OCI-LY7 (cell line): Measurements from ENCODE around the gene CRNN. TPM values are rescaled to one million over a fixed set of nuclear protein-coding genes. Genes with fewer than 3 reads are reported as not detected.

ENCODE experiments used
- BruUV-seq: library from RNA; stranded (reverse); fragments of 400-500 nt; replicated peaks from 2 replicates; lab custom pipeline; 2021; lab: Mats Ljungman, UMichigan
- CTCF ChIA-PET: fragments of 300-600 bp; sonication (Branson Sonifier 250); formaldehyde crosslinking; loops from one replicate; lab custom pipeline; 2022; ENCODE audit warnings: antibody characterized with exemption; ENCODE audit not compliant: unreplicated experiment; lab: Charles Lee
- POLR2A ChIA-PET: fragments of 300-600 bp; sonication (Branson Sonifier 250); formaldehyde crosslinking; loops from one replicate; lab custom pipeline; 2022; ENCODE audit warnings: antibody characterized with exemption; lab: Charles Lee
- DNase-seq: peaks from one replicate; pipeline ENCODE4 v3.0.0-alpha.2; 2015; ENCODE audit warnings: low spot score
- H2AFZ ChIP-seq: fragments of 200-600 bp; sonication (generic), shearing (Covaris generic); 2 replicates; pipeline ENCODE4 v1.6.1; 2014; ENCODE audit warnings: mild to moderate bottlenecking, antibody characterized with exemption, low read length, moderate library complexity
- H3K27ac ChIP-seq: fragments of 200-600 bp; sonication (generic); 2 replicates; pipeline ENCODE4 v1.5.1; 2014; ENCODE audit warnings: mixed run types, low read depth, mild to moderate bottlenecking, moderate library complexity, low read length, inconsistent platforms; ENCODE audit not compliant: poor library complexity, severe bottlenecking
- H3K36me3 ChIP-seq: fragments of 200-600 bp; sonication (generic); 2 replicates; pipeline ENCODE4 v1.6.1; 2014; ENCODE audit warnings: mild to moderate bottlenecking, antibody characterized with exemption, low read length, moderate library complexity, mixed read lengths; ENCODE audit not compliant: insufficient read depth
- H3K4me1 ChIP-seq: fragments of 200-600 bp; sonication (generic); 2 replicates; pipeline ENCODE4 v1.5.1; 2014; ENCODE audit warnings: mild to moderate bottlenecking, low read length; ENCODE audit not compliant: insufficient read depth, poor library complexity, severe bottlenecking
- H3K4me2 ChIP-seq: fragments of 200-600 bp; sonication (generic); 2 replicates; pipeline ENCODE4 v1.6.1; 2014; ENCODE audit warnings: mild to moderate bottlenecking, low read length
- H3K4me3 ChIP-seq: fragments of 200-600 bp; sonication (generic); 2 replicates; pipeline ENCODE4 v1.5.1; 2014; ENCODE audit warnings: mild to moderate bottlenecking, low read depth, low read length; ENCODE audit not compliant: poor library complexity, severe bottlenecking
- H3K79me2 ChIP-seq: fragments of 200-600 bp; sonication (generic); 2 replicates; pipeline ENCODE4 v1.6.1; 2016; ENCODE audit warnings: low read depth, mild to moderate bottlenecking, low read length, moderate library complexity, mixed read lengths; ENCODE audit not compliant: insufficient read depth
- H3K9me2 ChIP-seq: fragments of 200-600 bp; sonication (generic); 2 replicates; pipeline ENCODE4 v1.6.1; 2016; ENCODE audit warnings: mild to moderate bottlenecking, low read length, mixed read lengths; ENCODE audit not compliant: insufficient read depth
- H3K9me3 ChIP-seq: fragments of 200-600 bp; sonication (generic); 2 replicates; pipeline ENCODE4 v1.6.1; 2014; ENCODE audit warnings: mild to moderate bottlenecking, mixed run types, low read length, mixed read lengths
- H4K20me1 ChIP-seq: fragments of 200-600 bp; sonication (generic); 2 replicates; pipeline ENCODE4 v1.6.1; 2014; ENCODE audit warnings: mild to moderate bottlenecking, antibody characterized with exemption, low read length, moderate library complexity, mixed read lengths; ENCODE audit not compliant: insufficient read depth
- EZH2phosphoT487 ChIP-seq: fragments of 200-600 bp; sonication (generic); IDR thresholded peaks from 2 replicates; pipeline ENCODE4 v1.6.1; 2018; ENCODE audit warnings: low read depth, borderline replicate concordance, mild to moderate bottlenecking, mixed run types, antibody characterized with exemption, low read length, moderate library complexity, mixed read lengths
- intact Hi-C: fragments of 100-400 bp; cut with micrococcal nuclease; formaldehyde crosslinking; loops from one replicate; pipeline ENCODE4 v1.10.0; 2022; ENCODE audit not compliant: unreplicated experiment
- total RNA-seq, 2 experiments: library from RNA; depleted of rRNA in 1 of 2; stranded (reverse); fragments of >200 nt in 1 of 2; shearing (Covaris generic) in 1 of 2; gene quantifications; 2 replicates each; pipeline ENCODE4 v1.2.3, GENCODE V29; 2014 to 2022
- TF ChIP-seq, protein P1 (sequence below): fragments of 200-600 bp; sonication (generic); conservative IDR thresholded peaks from 2 replicates; pipeline ENCODE4 v1.5.1; 2014; ENCODE audit warnings: mild to moderate bottlenecking, antibody characterized with exemption, low read length, moderate library complexity, mixed read lengths

The CRNN gene
- total RNA-seq, 2 experiments from 2014 or later: not detected

- H3K4me2 ChIP-seq: no peak overlapping the region
- no peaks in the 10 kb centered on the region for H3K36me3 ChIP-seq
- H3K4me1 ChIP-seq: no peaks in the 10 kb centered on the region
- intact Hi-C loops: no loop called here
- TF ChIP-seq EZH2phosphoT487: no peak
- TF ChIP-seq, protein P1, sequence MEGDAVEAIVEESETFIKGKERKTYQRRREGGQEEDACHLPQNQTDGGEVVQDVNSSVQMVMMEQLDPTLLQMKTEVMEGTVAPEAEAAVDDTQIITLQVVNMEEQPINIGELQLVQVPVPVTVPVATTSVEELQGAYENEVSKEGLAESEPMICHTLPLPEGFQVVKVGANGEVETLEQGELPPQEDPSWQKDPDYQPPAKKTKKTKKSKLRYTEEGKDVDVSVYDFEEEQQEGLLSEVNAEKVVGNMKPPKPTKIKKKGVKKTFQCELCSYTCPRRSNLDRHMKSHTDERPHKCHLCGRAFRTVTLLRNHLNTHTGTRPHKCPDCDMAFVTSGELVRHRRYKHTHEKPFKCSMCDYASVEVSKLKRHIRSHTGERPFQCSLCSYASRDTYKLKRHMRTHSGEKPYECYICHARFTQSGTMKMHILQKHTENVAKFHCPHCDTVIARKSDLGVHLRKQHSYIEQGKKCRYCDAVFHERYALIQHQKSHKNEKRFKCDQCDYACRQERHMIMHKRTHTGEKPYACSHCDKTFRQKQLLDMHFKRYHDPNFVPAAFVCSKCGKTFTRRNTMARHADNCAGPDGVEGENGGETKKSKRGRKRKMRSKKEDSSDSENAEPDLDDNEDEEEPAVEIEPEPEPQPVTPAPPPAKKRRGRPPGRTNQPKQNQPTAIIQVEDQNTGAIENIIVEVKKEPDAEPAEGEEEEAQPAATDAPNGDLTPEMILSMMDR: no peak
- no peaks in the 10 kb centered on the region for H3K79me2 ChIP-seq
- POLR2A ChIA-PET: no interaction called here
- BruUV-seq: no TSS peak
- no peak overlapping the region for H3K4me3 ChIP-seq
- no peak overlapping the region for H2AFZ ChIP-seq
- H4K20me1 ChIP-seq: no peaks in the 10 kb centered on the region
- DNase-seq: no peak
- CTCF ChIA-PET: no interaction called here
- no peaks in the 10 kb centered on the region for H3K9me2 ChIP-seq
- H3K9me3 ChIP-seq: no peaks in the 10 kb centered on the region
- no peak overlapping the region for H3K27ac ChIP-seq
Observed at GRCh38 chr1:152394151-152394550, 19.9 kb downstream of the CRNN start.

GRCh38 chr1:152392909-152393308 is 21.2 kb downstream of the CRNN start:
- POLR2A ChIA-PET: no interaction called here
- TF ChIP-seq EZH2phosphoT487: no peak
- TF ChIP-seq, protein P1: no peak
- Histone ChIP-seq H3K4me1 (no peaks in the 10 kb centered on the region), H3K9me2 (no peaks in the 10 kb centered on the region), H3K9me3 (no peaks in the 10 kb centered on the region), H3K4me3 (no peak overlapping the region), H3K27ac (no peak overlapping the region), H2AFZ (no peak overlapping the region), H4K20me1 (no peaks in the 10 kb centered on the region), H3K79me2 (no peaks in the 10 kb centered on the region), H3K36me3 (no peaks in the 10 kb centered on the region), H3K4me2 (no peak overlapping the region)
- intact Hi-C loops: no loop called here
- CTCF ChIA-PET: no interaction called here
- no TSS peak for BruUV-seq
- no peak for DNase-seq

DNA sequence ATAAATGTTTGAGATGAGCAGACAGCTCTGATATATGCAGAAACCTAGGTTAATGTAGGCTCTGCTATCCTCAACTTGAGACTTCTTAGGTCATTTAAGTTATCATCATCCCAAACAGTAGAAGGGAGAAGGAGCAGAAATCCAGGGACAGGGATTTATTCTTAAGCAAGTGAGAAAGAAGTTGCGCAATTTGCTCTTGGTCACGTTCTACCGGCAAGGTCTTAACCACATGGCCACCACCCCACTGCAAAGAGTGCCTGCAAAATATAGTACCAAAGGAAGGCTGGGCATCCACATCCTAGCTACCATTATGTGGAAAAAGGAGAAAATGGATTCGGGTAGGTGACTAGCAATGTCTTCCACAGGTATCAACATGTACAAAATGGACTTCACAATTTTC is 25.2 kb downstream of the CRNN start:
- no TSS peak for BruUV-seq
- ChIA-PET CTCF (no interaction called here), POLR2A (interaction anchor here (0.6 kb wide), 1 partner anchor 60 kb away, joined by 3 read pairs; no protein-coding TSS in a partner anchor)
- Histone ChIP-seq H2AFZ (no peak overlapping the region), H3K27ac (no peak overlapping the region), H3K9me2 (no peaks in the 10 kb centered on the region), H3K4me2 (no peak overlapping the region), H3K4me3 (no peak overlapping the region), H3K4me1 (no peaks in the 10 kb centered on the region), H3K36me3 (no peaks in the 10 kb centered on the region), H3K9me3 (no peaks in the 10 kb centered on the region), H4K20me1 (no peaks in the 10 kb centered on the region), H3K79me2 (no peaks in the 10 kb centered on the region)
- TF ChIP-seq EZH2phosphoT487: no peak
- TF ChIP-seq, protein P1: no peak
- no peak for DNase-seq
- intact Hi-C loops: no loop called here
